HCEC 1CT (cell line): ENCODE data around the gene OTOGL.
A peak's percentile ranks its signal among the peaks of the same experiment; 100 is the strongest.
"Not testable (repeated sequence)": the region's sequence is repeated elsewhere in the genome, so short reads cannot be mapped to it uniquely, and the experiment has no call there.

Experiments used
- DNase-seq: peaks from one replicate; pipeline ENCODE4 v3.0.0-alpha.2; 2017

OTOGL gene

DNA sequence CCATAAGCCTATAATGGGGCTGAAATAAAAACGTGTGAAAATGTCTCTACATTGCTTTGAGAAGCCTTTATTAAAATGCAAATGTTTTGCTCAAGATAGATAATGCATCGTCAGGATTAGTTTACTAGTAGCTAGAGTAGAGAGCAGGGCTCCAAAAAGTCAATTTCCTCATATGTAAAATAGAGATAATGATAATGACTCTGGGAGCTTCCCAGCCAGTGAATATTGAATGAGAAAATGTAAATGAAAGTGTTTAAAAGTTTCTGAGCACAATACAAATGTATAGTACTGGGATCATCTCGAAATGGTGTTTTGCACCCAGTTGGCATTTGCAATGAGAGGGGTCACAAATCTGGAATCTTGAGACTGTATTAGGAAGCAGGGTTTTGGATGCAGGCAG, 135.3 kb downstream of the OTOGL start:
- DNase-seq: no peak

DNA sequence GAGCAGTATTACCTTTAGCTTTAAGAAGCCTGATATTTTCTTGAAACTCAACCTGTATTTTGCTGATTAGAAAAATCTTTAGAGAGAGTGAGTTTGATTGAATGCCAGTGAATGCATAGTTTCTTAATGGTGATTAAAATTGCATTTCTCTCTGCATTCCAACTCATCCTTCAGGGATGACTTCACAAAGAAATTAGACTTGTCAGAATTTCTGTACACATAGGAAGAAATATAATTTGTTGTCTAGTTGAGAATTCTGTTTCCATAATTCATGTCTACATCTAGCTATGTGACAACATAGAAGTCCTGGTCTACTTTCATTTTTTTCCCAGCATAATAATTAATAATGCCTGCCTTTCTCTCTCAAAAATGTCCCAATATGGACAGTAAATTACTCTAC, 136.6 kb downstream of the OTOGL start:
- no peak for DNase-seq

DNA sequence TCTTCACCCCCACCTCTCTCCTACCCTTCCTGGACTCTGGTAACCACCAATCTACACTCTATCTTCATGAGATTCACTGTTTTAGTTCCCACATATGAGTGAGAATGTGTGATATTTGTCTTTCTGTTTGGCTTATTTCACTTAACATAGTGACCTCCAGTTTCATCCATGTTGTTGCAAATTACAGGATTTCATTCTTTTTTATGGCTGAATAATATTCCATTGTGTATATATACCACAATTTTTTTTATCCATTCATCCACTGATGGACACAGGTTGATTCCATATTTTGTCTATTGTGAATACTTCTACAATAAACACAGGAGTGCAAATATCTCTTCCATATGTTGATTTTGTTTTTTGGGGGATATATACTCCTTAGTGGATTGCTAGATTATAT, 140.5 kb downstream of the OTOGL start:
- no peak for DNase-seq

DNA sequence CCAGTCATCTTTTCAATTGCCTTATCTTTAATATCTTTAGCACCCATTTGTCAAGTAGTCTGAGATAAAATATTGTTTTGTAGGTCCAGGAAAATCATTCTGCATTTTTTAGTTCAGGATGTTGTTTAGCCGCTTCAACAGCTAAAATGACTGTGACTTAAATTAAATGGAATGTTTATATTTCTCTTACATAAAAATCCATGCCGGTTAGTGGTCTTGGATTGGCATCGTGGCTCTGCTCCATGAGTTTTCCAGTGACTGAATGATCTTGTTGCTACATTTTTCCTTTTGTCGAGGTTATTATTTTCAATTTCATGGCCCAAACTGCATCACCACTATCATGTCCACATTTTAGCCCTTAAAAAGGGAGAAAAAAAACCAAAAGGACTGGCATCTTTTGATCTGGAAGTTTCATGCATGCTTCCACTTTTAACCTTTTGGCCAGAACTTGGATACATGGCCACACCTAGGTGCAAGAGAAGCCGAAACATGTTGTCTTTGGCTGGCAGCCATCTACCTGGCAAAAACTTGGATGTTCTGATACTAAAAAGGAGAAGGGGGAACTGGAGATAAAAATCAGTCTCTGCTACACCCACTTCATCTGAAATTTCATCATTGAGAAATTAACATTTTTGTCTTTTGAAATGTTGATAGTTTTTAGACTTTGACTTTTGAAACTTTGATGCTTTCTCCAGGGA, 142.4 kb downstream of the OTOGL start:
- DNase-seq: peak; percentile 11

DNA sequence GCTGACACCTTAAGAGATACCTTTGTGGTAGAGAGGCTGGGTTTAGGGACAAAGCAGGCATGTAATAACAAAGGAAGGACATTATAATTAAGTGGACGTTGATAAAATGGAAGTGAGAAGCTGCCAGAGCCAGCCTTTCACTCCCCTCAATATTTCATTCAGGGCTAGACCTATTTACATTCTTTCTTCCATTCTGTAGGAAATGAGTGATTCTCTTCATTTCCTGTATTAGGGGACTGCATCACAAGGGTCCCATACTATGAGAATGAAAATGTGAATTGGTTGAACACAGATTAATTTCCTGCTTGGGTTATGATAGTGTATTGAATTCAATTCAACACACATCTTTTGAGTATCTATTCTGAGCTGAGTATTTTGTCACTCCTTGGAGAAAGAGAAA, 143.0 kb downstream of the OTOGL start:
- DNase-seq: no peak

DNA sequence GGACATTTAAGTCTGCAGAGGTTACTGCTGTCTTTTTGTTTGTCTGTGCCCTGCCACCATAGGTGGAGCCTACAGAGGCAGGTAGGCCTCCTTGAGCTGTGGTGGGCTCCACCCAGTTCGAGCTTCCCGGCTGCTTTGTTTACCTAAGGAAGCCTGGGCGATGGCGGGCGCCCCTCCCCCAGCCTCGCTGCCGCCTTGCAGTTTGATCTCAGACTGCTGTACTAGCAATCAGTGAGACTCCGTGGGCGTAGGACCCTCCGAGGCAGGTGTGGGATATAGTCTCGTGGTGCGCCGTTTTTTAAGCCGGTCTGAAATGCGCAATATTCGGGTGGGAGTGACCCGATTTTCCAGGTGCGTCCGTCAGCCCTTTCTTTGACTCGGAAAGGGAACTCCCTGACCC, 150.2 kb downstream of the OTOGL start:
- DNase-seq: not testable (repeated sequence)

- no peak for DNase-seq
Measured at GRCh38 chr12:80257920-80258319, 158.6 kb downstream of the OTOGL start.

- DNase-seq: no peak
Measured at GRCh38 chr12:80260269-80260668, 160.9 kb downstream of the OTOGL start.

- no peak for DNase-seq
Measured at GRCh38 chr12:80261403-80261802, 162.1 kb downstream of the OTOGL start.

- peak; percentile 35 for DNase-seq
Measured at GRCh38 chr12:80262346-80262745, 163.0 kb downstream of the OTOGL start.

- no peak for DNase-seq
Measured at GRCh38 chr12:80262771-80263170, 163.4 kb downstream of the OTOGL start.

DNA sequence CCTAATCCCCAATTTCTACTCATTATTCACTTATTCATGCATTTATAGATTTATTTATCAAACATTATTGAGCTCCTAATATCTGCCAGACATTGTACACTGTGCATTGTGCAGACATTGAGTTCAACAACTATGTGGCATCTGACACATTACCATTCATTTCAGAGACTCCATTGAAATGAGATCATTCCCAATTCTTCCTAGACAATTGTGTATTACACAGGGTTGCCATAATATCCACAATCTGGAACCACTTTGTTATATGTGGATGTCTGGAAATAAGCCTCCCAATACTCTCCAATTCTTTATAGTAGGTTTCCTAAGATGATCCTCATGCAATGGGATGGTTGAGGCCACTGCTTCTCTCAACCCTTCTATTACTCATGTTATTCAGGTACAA, 165.0 kb downstream of the OTOGL start:
- DNase-seq: no peak

- DNase-seq: no peak
Measured at GRCh38 chr12:80264891-80265290, 165.6 kb downstream of the OTOGL start.

DNA sequence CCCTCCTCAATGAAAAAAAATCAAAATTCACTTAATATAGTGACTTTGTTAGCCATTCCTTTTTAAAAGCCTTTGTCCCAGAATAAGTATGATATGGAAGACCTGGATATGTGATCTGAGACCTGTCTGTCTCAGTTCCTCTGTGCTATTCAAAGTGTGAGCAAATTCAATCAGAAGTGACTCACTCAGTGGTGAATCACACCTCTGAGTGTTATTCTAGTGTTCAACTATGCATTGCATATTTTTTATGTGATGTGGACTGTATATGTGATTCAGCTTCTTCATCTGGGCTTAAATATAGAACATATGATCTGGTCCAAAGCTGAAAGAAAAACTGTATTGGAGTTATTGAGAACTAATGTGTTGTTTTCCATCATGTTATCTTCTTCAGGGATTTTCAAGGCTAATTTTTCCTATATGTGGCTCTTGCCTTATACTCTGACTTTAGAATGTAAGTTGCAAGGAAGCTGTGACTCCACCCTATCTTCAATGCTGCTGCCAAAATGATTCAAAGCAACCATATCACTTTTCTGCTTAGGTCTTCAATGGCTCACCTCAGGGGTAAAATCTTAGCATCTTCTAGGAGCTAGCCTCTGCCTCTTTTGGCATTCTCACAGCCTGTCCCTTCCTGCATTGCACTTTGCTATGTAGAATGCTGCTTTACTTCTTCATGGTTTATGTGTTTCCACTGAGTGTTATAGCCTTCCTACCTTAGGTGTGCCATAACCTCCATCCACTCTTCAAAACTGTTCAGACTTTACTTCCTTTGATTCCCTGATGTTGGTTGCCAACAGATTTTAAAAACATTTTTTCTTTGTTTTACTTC, 169.8 kb downstream of the OTOGL start:
- peak; percentile 93 for DNase-seq

- peak; percentile 53 for DNase-seq
Measured at GRCh38 chr12:80269803-80270552, 170.6 kb downstream of the OTOGL start.

DNA sequence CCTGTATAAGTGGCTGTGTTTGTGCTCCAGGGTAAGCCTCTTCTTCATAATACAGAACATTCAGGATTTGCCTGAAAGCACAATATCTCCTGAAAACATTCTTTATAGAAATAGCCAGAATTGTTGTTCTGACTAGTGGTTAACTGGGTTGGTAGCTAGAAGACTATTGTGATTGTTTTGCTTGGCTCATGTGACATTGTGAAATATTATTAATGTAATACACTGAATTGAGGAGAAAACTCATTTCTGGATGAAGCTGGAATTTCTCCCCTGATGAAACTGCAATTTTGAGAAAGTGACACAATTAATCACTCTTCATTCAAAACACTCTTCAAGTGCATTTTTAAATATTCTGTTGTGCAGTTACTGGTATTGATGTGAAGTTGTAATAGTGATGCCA, 172.4 kb downstream of the OTOGL start:
- DNase-seq: no peak

DNA sequence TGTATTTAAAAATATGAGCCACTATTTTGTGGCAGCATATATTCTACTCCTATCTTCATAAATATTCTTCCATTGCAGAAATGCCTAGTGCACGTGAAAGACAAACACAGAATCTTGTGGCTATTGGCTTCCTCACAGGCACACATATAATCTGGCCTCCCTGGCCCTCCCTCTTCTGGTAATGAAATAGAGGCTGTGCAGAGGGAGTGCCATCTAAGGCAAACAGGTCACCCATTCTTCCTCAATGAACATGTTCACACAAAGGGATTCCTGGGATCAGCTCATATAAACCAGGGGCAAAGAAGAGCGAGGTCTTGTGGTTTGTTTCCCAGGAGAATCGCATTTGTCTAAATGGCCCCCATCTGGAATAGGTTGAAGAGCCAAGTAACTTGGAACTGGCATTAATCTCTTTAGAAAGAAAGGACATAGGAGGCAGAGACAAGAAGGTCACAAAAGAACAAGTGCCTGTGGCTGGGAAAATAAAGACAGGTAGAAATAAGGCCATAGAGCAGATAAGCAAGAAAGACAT, 173.1 kb downstream of the OTOGL start:
- no peak for DNase-seq

DNA sequence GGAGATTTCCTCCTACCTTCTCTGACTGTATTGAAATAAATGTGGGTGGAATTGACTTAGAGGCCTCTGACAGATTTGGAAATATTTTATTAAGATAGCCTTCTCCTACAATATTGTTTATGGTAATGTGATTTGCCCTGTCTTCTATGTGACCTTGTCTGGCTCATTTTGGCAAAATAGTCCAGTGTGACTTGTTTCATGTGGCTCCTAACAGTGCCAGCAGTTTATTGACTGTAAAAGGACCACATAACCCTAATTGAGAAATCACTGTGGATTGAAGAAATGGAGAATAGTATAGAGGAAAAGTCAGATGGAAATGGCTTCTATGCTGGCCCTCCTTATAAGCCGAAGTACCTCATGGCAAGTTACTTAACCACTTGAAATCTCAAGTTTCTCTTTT, 173.8 kb downstream of the OTOGL start:
- DNase-seq: no peak

GRCh38 chr12:80277732-80278131, 178.4 kb downstream of the OTOGL start:
- peak; percentile 46 for DNase-seq

DNA sequence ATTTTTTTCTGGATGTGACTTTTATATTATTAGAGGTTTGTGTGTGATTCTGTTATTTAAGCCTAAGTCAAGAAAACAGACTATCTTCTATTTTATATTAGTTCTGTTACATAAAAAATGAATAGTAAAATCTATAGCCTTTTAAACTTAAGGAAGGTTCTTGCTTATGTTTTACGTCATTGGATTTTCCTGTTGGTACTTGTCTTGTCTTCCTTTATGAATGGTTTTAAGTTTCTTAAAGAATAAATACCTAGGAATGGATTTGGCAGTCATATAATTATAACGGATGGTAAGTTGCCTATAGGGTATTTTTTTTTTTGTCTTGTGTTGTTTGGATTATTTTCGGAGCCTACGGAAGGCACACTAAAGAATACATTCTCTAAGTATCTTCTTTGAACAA, 182.9 kb downstream of the OTOGL start:
- no peak for DNase-seq

- peak; percentile 66 for DNase-seq
Measured at GRCh38 chr12:80282761-80283160, 183.4 kb downstream of the OTOGL start.

DNA sequence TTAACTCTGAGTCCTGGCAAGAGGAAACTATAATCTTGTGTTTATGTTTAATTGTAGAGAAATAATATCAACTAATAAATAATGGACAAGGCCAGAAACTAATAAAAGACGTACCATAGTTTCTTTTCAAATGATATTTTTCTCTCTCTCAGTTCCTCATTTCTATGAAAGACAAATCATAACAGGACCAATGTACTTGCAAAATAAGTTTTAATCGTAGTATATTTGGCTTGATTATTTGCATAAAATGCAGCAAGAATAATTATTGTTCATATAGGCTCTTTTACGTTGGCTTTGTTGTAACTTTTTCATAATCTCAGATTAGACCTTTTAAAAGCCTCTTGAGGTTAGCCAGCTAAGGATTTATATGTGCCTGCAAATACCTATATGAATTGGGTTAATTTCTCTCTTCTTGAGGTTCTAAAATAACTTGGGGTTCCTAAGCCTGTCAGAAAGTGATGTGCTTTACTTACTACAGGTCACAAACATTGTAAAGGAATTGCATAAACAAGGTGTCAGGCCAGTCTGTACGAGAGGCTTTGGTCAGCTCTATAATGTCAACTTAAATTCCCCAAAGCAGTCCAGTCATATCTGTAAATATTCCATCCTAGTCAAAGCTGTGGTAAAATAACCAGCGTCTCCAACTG, 191.9 kb downstream of the OTOGL start:
- DNase-seq: no peak

- DNase-seq: no peak
Measured at GRCh38 chr12:80293347-80293746, 194.0 kb downstream of the OTOGL start.
